ENCODE measurements around the gene HAUS6. TPM values are rescaled to one million over a fixed set of nuclear protein-coding genes. Genes with fewer than 3 reads are reported as not detected.
A peak's percentile ranks its signal among the peaks of the same experiment; 100 is the strongest.

Gene HAUS6
- total RNA-seq, 4 donors from 2014 or later = 1.5 to 26.0 (median 14.4) TPM

DNA sequence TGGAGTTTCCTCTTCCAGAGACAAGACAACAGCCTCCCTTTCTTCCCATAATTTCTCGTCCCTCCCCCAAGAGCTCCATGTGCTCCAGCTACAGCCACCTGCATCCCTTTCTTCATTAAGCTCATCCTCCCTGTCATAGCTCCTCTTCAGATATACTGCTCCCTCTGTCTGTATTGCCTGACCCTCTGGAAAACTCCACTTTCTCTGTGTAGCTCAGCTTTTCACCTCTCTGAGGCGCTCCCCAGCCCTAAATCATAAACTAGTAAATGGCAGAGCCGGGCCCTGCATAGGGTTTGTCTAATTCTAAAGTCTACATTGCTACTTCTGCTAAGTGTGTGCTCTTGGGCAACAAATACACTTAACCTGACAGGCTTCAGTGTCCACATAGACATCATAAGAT, 33.4 kb upstream of the HAUS6 start:
- Histone ChIP-seq H3K4me3 (no peak overlapping the region), H3K27ac (no peak overlapping the region), H3K4me1 (no peaks in the 10 kb centered on the region), H3K9me3 (no peaks in the 10 kb centered on the region), H3K36me3 (no peaks in the 10 kb centered on the region), H3K27me3 (no peaks in the 10 kb centered on the region)
- DNase-seq = no peak
- intact Hi-C loops (cut with DNase I; ENCODE audit: low total_unique reads) = no loop called here
- TF ChIP-seq, protein P1, sequence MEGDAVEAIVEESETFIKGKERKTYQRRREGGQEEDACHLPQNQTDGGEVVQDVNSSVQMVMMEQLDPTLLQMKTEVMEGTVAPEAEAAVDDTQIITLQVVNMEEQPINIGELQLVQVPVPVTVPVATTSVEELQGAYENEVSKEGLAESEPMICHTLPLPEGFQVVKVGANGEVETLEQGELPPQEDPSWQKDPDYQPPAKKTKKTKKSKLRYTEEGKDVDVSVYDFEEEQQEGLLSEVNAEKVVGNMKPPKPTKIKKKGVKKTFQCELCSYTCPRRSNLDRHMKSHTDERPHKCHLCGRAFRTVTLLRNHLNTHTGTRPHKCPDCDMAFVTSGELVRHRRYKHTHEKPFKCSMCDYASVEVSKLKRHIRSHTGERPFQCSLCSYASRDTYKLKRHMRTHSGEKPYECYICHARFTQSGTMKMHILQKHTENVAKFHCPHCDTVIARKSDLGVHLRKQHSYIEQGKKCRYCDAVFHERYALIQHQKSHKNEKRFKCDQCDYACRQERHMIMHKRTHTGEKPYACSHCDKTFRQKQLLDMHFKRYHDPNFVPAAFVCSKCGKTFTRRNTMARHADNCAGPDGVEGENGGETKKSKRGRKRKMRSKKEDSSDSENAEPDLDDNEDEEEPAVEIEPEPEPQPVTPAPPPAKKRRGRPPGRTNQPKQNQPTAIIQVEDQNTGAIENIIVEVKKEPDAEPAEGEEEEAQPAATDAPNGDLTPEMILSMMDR (IDR thresholded peaks at IDR 0.05) = no peak
- no peak for TF ChIP-seq POLR2A (IDR thresholded peaks at IDR 0.05)

DNA sequence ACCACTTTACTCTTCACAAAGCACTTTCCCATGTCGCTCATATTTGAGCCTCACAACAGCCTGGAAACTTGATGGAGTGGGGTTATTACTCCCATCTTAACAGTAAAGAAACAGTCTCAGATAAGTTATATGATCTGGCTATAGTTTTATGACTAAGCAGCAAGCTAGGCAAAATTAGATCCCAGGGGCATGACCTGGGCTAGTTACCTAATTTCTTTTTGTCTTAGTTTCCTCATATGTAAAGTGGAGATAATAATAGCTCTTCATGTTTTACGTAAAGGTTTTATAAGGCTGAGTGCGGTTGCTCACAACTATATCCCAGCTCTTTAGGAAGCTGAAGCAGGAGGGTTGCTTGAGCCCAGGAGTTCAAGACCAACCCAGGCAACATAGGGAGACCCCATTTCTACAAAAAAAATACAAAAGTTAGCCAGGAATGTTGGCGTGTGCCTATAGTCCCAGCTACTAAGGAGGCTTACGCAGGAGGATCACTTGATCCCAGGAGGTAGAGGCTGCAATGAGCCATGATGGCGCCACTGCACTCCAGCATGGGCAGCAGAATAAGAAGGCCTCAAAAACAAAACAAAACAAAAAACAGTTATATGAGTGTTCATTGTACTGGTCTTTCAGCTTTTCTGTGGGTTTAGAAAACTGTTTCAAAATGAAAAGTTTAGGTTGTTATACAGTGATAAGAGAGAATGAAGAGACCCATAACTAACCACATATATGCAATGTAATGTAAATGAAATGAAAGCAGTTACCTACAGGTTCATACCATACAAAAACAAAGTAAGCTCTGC, 31.0 kb upstream of the HAUS6 start:
- H3K36me3 ChIP-seq = no peaks in the 10 kb centered on the region
- TF ChIP-seq, protein P1 (IDR thresholded peaks at IDR 0.05) = no peak
- TF ChIP-seq POLR2A (IDR thresholded peaks at IDR 0.05) = no peak
- intact Hi-C loops (cut with DNase I; ENCODE audit: low total_unique reads) = no loop called here
- no peak for DNase-seq
- H3K4me1 ChIP-seq = no peaks in the 10 kb centered on the region
- no peak overlapping the region for H3K27ac ChIP-seq
- H3K27me3 ChIP-seq = no peaks in the 10 kb centered on the region
- no peaks in the 10 kb centered on the region for H3K9me3 ChIP-seq
- no peak overlapping the region for H3K4me3 ChIP-seq

DNA sequence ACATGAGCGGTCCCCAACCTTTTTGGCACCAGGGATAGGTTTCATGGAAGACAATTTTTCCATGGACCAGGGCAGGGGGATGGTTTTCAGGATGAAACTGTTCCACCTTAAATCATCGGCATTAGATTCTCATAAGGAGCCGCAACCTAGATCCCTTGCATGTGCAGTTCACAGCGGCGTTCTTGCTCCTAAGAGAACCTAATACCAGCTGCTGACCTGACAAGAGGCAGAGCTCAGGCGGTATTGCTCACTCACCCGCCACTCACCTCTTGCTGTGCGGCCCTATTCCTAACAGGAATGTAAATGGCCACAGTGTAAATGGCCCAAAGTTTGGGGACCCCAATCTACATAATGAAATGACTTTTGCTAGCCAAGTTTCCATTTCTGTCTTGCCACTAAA, 27.7 kb upstream of the HAUS6 start:
- intact Hi-C loops (cut with DNase I; ENCODE audit: low total_unique reads) = no loop called here
- no peak for DNase-seq
- Histone ChIP-seq H3K4me3 (no peak overlapping the region), H3K27ac (peak overlapping the region; percentile 97 to 98), H3K9me3 (no peaks in the 10 kb centered on the region), H3K4me1 (no peaks in the 10 kb centered on the region), H3K27me3 (no peaks in the 10 kb centered on the region), H3K36me3 (no peaks in the 10 kb centered on the region)
- TF ChIP-seq, protein P1 (IDR thresholded peaks at IDR 0.05) = no peak
- no peak for TF ChIP-seq POLR2A (IDR thresholded peaks at IDR 0.05)

DNA sequence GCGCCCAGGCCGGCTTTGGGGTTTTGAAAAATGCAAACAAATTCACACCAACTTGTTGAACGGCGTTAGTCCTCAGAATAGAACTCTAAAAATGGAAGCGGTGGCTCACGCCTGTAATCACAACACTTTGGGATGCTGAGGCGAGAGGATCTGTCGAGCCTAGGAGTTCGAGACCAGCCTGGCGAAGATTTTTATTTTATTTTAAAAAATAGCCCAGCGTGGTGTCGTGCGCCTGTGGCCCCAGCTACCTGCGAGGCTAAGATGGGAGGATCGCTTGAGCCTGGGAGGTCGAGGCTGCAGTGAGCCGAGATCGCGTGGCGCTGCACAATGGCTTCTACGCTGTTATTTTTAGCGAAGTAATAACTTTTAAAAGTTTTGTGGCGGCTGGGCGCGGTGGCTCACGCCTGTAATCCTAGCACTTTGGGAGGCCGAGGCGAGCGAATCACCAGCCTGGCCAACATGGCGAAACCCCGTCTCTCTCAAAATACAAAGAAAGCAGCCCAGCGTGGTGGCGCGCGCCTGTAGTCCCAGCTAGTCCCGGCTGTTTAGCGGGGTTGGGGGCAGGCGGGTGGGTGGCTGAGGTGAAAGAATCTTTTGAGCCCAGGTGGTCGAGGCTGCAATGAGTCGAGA, 25.3 kb upstream of the HAUS6 start:
- Histone ChIP-seq H3K4me3 (peak overlapping the region; percentile 57 to 67), H3K4me1 (no peaks in the 10 kb centered on the region), H3K9me3 (no peaks in the 10 kb centered on the region), H3K36me3 (no peaks in the 10 kb centered on the region), H3K27me3 (no peaks in the 10 kb centered on the region), H3K27ac (peak overlapping the region; percentile 97 to 98)
- DNase-seq = peak; percentile 36 to 44
- no peak for TF ChIP-seq POLR2A (IDR thresholded peaks at IDR 0.05)
- TF ChIP-seq, protein P1 (IDR thresholded peaks at IDR 0.05) = no peak
- intact Hi-C loops (cut with DNase I; ENCODE audit: low total_unique reads) = loop anchor here (10.0 kb wide), 1 partner anchor 47 kb away; no protein-coding TSS in a partner anchor

DNA sequence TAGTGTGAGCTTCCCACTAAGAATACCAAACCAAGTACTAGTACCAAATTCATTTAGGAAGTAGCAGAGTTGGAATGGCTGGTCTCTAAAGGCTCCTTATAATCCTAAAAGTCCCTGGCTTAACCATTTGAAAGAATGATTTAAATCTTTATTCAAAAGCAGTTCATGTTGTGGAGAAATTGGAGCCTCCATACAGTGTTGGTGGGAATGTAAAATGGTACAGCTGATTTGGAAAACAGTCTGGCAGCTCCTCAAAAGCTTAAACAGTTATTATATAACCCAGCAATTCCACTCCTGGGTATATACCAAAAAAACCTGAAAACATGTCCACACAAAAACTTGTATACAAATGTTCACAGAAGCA, 21.7 kb upstream of the HAUS6 start:
- no peak for DNase-seq
- no peaks in the 10 kb centered on the region for H3K27me3 ChIP-seq
- H3K4me3 ChIP-seq = no peak overlapping the region
- H3K4me1 ChIP-seq = no peaks in the 10 kb centered on the region
- no peaks in the 10 kb centered on the region for H3K36me3 ChIP-seq
- TF ChIP-seq, protein P1 (IDR thresholded peaks at IDR 0.05) = no peak
- TF ChIP-seq POLR2A (IDR thresholded peaks at IDR 0.05) = no peak
- H3K9me3 ChIP-seq = no peaks in the 10 kb centered on the region
- intact Hi-C loops (cut with DNase I; ENCODE audit: low total_unique reads) = loop anchor here (10.0 kb wide), 1 partner anchor 50 kb away; no protein-coding TSS in a partner anchor
- peak overlapping the region; percentile 97 to 98 for H3K27ac ChIP-seq

Data from uterus (tissue), 4 donors.